ENCODE measurements around the gene EYA2. TPM values are rescaled to one million over a fixed set of nuclear protein-coding genes. Genes with fewer than 3 reads are reported as not detected.

EYA2 gene
- total RNA-seq, 2 experiments from 2014 or later, result not detected

DNA sequence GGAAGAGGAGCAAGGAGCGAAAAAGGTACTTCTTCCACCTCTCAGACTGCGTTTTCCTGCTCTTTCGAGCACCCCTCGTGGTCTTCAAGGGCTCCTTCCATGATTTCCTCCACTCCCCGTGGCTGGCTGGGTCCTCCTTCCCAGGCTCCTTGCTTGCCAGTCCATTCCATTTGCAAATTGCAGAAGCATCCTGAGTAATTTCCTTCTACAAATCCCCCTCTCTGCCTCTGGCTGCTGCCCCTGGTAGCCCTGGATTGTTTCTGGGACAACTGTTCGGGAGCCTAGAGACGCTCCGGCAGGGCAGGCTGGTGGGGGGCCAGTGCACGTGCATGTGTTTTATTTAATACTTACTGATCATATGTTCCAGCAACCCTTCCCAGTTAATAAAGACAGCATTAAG, 288.7 kb downstream of the EYA2 start:
- DNase-seq, result no peak
- Mint-ChIP-seq H3K4me3 (no peak overlapping the region), H3K27me3 (ENCODE audit: low read depth) (peaks cover 3% of the 10 kb centered on the region), H3K36me3 (ENCODE audit: low read depth) (no peaks in the 10 kb centered on the region), H3K9me3 (ENCODE audit: insufficient read depth) (peaks cover 3% of the 10 kb centered on the region), H3K27ac (no peak overlapping the region), H3K4me1 (ENCODE audit: low read depth) (peaks cover 4% of the 10 kb centered on the region)
- POLR2A ChIA-PET, result no interaction called here
- CTCF ChIA-PET, result interaction anchor here (2.5 kb wide), 1 partner anchor 201 kb away, joined by 8 read pairs; no protein-coding TSS in a partner anchor
- no peak for ATAC-seq

DNA sequence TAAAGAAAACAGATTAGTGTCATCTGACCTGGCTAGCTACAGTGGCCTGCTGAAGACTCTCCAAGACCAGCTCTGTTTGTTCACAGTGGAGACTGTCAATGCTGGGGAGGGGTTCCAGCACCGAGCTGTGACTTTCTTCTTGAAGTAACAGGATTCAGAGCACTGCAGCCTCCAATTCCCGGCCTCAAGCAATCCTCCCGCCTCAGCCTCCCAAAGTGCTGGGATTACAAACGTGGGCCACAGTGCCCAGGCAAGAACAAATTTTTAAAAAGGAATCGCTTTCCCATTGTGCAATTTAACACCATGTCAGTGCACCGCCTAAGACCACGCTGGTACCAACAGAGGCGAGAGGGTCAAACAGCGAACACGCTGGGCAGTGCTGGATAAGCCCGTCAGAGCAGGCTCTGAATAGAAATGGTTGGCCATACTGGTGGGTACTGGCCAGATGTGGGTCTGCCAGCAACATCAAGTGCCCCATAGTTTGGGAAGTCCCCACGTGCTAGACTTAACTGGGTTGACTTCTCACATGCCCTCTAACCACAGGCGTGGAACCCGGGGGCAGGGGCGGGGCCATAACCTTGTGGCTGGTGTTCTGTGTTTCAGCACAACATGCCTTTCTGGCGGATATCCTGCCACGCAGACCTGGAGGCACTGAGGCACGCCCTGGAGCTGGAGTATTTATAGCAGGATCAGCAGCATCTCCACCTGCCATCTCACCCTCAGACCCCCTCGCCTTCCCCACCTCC, 293.0 kb downstream of the EYA2 start:
- DNase-seq (no peak), ATAC-seq (no peak)
- ChIA-PET CTCF (interaction anchor here (0.6 to 0.9 kb wide), 3 partner anchors 193 to 197 kb away, joined by 3 read pairs; no protein-coding TSS in a partner anchor), POLR2A (no interaction called here)
- H3K4me1 Mint-ChIP-seq (ENCODE audit: low read depth), result peaks cover 12% of the 10 kb centered on the region
- H3K27me3 Mint-ChIP-seq (ENCODE audit: low read depth), result peaks cover 12% of the 10 kb centered on the region
- H3K4me3 Mint-ChIP-seq, result no peak overlapping the region
- no peaks in the 10 kb centered on the region for H3K9me3 Mint-ChIP-seq (ENCODE audit: insufficient read depth)
- no peak overlapping the region for H3K27ac Mint-ChIP-seq
- no peaks in the 10 kb centered on the region for H3K36me3 Mint-ChIP-seq (ENCODE audit: low read depth)

DNA sequence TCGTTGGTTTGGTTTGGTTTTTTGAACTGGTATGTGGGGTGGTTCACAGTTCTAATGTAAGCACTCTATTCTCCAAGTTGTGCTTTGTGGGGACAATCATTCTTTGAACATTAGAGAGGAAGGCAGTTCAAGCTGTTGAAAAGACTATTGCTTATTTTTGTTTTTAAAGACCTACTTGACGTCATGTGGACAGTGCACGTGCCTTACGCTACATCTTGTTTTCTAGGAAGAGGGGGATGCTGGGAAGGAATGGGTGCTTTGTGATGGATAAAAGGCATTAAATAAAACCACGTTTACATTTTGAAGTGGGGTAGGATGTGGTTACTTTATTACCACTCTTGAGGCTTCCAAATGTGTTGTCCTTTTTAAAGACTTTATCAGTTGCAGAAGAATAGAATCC, 293.9 kb downstream of the EYA2 start:
- no peak for ATAC-seq
- no peak for DNase-seq
- Mint-ChIP-seq H3K4me3 (no peak overlapping the region), H3K27ac (no peak overlapping the region), H3K4me1 (ENCODE audit: low read depth) (peaks cover 12% of the 10 kb centered on the region), H3K36me3 (ENCODE audit: low read depth) (no peaks in the 10 kb centered on the region), H3K27me3 (ENCODE audit: low read depth) (peaks cover 14% of the 10 kb centered on the region), H3K9me3 (ENCODE audit: insufficient read depth) (no peaks in the 10 kb centered on the region)
- ChIA-PET POLR2A (no interaction called here), CTCF (interaction anchor here (1.1 kb wide), 1 partner anchor 194 kb away, joined by 4 read pairs; no protein-coding TSS in a partner anchor)

DNA sequence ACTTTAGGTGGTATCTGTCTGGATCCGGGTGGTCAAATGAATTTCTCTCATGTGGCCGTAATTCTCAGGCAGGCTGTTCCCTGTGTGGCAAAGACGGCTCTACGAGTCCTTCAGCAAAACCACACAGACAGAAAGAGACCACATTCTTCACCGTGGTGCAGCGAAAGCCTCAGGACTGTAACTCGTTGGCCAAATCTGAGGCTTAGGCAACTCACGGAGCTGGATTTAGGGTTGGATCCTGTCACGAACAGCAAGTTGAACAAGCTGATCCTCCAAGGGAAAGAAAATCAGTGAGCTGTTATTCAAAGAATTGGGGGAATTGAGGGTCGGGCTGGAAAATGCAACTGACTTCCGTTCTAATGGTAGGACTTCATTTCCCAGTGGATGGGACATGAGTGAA, 294.4 kb downstream of the EYA2 start:
- ATAC-seq (no peak), DNase-seq (no peak)
- ChIA-PET CTCF (interaction anchor here (1.1 kb wide), 1 partner anchor 194 kb away, joined by 4 read pairs; no protein-coding TSS in a partner anchor), POLR2A (no interaction called here)
- no peak overlapping the region for H3K27ac Mint-ChIP-seq
- H3K4me3 Mint-ChIP-seq, result no peak overlapping the region
- no peaks in the 10 kb centered on the region for H3K9me3 Mint-ChIP-seq (ENCODE audit: insufficient read depth)
- peaks cover 12% of the 10 kb centered on the region for H3K4me1 Mint-ChIP-seq (ENCODE audit: low read depth)
- H3K36me3 Mint-ChIP-seq (ENCODE audit: low read depth), result no peaks in the 10 kb centered on the region
- peaks cover 14% of the 10 kb centered on the region for H3K27me3 Mint-ChIP-seq (ENCODE audit: low read depth)

DNA sequence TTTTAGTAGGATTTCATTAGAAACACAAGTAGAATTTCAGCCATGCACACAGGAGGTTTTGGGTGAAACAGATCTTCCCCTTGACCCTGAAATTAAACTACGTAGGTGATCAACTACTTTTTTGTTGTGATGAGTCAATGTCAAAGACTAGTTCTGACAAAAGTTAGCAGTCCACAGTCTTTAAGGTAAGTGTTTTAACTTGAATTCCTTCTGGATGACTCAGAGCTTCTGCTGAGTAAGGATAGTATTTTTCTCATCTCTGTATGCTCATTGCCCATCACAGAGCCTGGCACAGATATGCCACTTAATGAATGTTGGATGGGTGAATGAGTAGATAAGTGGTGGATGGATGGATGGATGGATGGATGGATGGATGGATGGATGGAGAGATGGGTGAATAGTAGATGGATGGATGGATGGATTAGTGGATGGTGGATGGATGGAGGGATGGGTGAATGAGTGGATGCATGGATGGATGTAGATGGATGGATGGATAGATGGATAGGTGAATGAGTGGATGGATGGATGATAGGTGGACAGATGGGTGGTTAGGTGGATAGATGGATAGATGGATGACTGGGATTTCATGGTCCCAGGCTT, 296.5 kb downstream of the EYA2 start:
- no peaks in the 10 kb centered on the region for H3K36me3 Mint-ChIP-seq (ENCODE audit: low read depth)
- DNase-seq, result no peak
- ATAC-seq, result no peak
- no peak overlapping the region for H3K4me3 Mint-ChIP-seq
- H3K4me1 Mint-ChIP-seq (ENCODE audit: low read depth), result peaks cover 12% of the 10 kb centered on the region
- no peak overlapping the region for H3K27ac Mint-ChIP-seq
- no peaks in the 10 kb centered on the region for H3K9me3 Mint-ChIP-seq (ENCODE audit: insufficient read depth)
- POLR2A ChIA-PET, result no interaction called here
- H3K27me3 Mint-ChIP-seq (ENCODE audit: low read depth), result peaks cover 11% of the 10 kb centered on the region
- CTCF ChIA-PET, result interaction anchor here (1.2 kb wide), 1 partner anchor 193 kb away, joined by 3 read pairs; no protein-coding TSS in a partner anchor

DNA sequence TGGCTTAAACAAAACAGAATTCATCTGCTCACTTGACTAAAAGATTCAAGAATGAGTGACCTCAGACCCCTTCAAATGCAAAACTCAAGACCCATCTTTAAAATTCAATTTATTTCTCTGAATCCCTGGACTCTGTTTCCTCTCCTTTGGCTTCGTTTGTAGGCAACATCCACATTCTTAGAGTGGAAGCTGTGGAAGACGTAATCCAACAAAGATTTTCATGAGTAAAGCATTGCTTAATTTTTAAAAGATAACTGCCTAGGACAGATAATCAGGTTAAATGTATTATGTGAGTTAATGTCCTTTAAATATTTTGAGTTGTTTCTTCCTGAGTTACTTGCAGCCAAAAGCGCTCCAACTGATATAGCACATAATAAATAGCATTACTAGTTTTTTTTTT, 297.3 kb downstream of the EYA2 start:
- no peak for ATAC-seq
- POLR2A ChIA-PET, result no interaction called here
- Mint-ChIP-seq H3K27me3 (ENCODE audit: low read depth) (peaks cover 11% of the 10 kb centered on the region), H3K4me3 (no peak overlapping the region), H3K4me1 (ENCODE audit: low read depth) (peaks cover 19% of the 10 kb centered on the region), H3K36me3 (ENCODE audit: low read depth) (no peaks in the 10 kb centered on the region), H3K9me3 (ENCODE audit: insufficient read depth) (no peaks in the 10 kb centered on the region), H3K27ac (no peak overlapping the region)
- CTCF ChIA-PET, result interaction anchor here (1.2 kb wide), 1 partner anchor 192 kb away, joined by 3 read pairs; no protein-coding TSS in a partner anchor
- DNase-seq, result no peak

DNA sequence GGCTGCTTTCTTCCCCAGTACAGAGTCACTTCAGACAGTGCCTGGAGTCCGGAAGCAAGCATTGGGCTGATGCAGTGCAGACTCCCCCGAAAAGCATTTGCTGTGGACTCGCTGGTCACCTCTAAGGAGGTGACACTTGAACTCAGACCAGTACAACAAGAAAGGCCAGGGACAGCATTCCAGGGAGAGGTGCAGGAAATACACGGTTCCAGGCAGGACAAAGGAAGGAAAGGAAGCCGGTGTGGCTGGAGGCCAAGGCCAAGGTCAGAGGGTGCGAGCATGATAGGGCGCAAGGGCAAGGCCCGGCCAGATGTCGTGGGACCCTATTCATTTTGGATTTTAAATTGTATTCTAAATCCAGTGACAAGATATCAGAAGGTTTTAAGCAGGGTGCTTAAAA, 300.9 kb downstream of the EYA2 start:
- H3K27ac Mint-ChIP-seq, result no peak overlapping the region
- ChIA-PET CTCF (interaction anchor here (1.3 to 3.1 kb wide), 3 partner anchors 10 to 188 kb away, joined by 3 to 33 read pairs (median 15); no protein-coding TSS in a partner anchor), POLR2A (no interaction called here)
- H3K27me3 Mint-ChIP-seq (ENCODE audit: low read depth), result peaks cover 5% of the 10 kb centered on the region
- H3K36me3 Mint-ChIP-seq (ENCODE audit: low read depth), result no peaks in the 10 kb centered on the region
- H3K4me1 Mint-ChIP-seq (ENCODE audit: low read depth), result peaks cover 13% of the 10 kb centered on the region
- DNase-seq, result no peak
- no peak for ATAC-seq
- H3K9me3 Mint-ChIP-seq (ENCODE audit: insufficient read depth), result no peaks in the 10 kb centered on the region
- no peak overlapping the region for H3K4me3 Mint-ChIP-seq

DNA sequence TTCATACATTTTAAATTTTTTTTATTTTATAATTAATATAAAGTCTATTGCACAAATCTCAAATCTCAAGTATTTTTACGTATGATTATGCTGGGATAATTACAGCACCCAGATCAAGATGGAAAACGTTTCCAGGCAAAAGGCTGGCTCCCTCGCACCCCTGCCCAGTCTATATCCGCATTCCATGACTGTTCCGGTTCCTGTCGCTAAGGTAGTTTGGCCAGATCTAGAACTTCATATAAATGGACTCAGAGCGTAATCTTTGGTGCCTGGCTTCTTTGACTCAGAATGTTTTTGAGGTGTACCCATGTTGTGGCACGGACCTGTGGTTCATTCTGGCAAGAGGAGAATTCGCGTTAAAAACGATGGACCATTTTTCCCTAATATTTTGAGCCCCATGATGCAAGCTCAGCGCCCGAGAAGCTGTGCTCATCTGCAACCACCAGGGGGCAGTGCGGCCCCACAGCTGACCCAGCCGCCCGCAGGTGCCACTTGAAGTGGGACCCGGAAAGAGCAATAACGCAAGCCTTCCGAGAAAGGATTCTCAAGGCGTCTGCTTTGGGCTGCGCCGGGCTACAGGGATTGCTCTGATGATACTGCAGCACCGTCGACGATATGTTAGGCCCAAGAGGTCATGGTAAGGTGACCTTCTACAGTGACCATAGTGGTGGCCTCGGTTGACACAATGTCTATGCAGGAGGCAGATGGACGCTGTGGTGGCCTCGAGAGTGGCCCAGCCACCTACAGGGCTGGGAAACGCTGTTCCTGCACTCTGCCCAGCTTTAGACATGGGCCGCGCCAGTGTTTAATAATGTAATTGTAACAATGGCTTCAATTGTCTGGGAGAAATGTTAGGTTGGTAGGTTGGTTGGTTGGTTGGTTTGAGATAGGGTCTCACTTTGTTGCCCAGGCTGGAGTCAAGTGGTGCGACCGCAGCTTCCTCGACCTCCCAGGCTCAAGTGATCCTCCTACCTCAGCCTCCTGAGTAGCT, 301.7 kb downstream of the EYA2 start:
- Mint-ChIP-seq H3K9me3 (ENCODE audit: insufficient read depth) (no peaks in the 10 kb centered on the region), H3K4me3 (no peak overlapping the region), H3K27me3 (ENCODE audit: low read depth) (peaks cover 5% of the 10 kb centered on the region), H3K4me1 (ENCODE audit: low read depth) (peaks cover 13% of the 10 kb centered on the region), H3K27ac (peak overlapping the region; percentile 20), H3K36me3 (ENCODE audit: low read depth) (no peaks in the 10 kb centered on the region)
- ATAC-seq (peak; percentile 84), DNase-seq (peak; percentile 85)
- ChIA-PET POLR2A (interaction anchor here (0.6 kb wide), 1 partner anchor 296 kb away, joined by 3 read pairs; no protein-coding TSS in a partner anchor), CTCF (interaction anchor here (0.6 to 2.1 kb wide), 19 partner anchors 9 to 481 kb away, joined by 3 to 53 read pairs (median 4); partner anchors contain the start of gene ZMYND8)

DNA sequence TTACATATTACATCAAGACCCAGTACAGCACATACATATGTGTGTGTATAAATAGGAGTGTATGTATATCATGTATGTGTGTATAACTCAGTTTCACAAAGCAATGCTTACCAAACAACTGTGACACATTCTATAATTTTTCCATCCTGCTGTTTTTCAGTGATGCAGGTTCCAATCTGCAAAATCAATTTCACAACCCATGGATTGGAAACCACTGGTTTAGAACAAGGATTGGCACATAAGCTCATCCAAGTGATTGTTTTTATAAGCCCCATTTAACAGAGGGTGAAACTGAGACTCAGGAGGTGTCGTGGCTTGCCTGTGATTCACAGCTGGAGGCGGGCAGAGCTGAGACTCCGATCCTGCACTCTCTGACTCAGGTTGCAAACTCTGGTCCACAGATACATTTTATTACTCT, 303.6 kb downstream of the EYA2 start:
- DNase-seq (no peak), ATAC-seq (no peak)
- Mint-ChIP-seq H3K27me3 (ENCODE audit: low read depth) (no peaks in the 10 kb centered on the region), H3K4me3 (no peak overlapping the region), H3K36me3 (ENCODE audit: low read depth) (no peaks in the 10 kb centered on the region), H3K4me1 (ENCODE audit: low read depth) (peaks cover 13% of the 10 kb centered on the region), H3K9me3 (ENCODE audit: insufficient read depth) (no peaks in the 10 kb centered on the region), H3K27ac (no peak overlapping the region)
- POLR2A ChIA-PET, result no interaction called here
- CTCF ChIA-PET, result interaction anchor here (0.8 to 11.5 kb wide), 5 partner anchors 9 to 451 kb away, joined by 3 to 146 read pairs (median 5); no protein-coding TSS in a partner anchor

DNA sequence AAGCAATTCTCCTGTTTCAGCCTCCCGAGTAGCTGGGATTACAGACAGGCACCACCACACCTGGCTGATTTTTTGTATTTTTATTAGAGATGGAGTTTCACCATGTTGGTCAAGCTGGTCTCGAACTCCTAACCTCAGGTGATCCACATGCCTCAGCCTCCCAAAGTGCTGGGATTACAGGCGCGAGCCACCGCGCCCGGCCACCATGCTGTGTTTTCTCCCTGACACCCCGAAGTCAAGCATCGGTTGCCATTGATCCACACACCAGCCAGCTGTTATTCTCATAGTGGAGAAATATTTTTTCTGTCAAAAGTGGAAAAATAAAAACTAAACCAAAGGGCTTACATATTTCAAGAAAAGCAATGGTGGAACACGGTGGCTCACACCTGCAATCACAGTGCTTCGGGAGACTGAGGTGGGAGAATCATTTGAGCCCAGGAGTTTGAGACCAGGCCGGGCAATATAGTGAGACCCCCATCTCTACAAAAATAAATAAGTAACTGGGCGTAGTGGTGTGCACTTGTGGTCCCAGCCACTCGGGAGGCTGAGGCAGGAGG, 304.4 kb downstream of the EYA2 start:
- no peak overlapping the region for H3K27ac Mint-ChIP-seq
- H3K4me3 Mint-ChIP-seq, result no peak overlapping the region
- no peaks in the 10 kb centered on the region for H3K36me3 Mint-ChIP-seq (ENCODE audit: low read depth)
- no peaks in the 10 kb centered on the region for H3K27me3 Mint-ChIP-seq (ENCODE audit: low read depth)
- CTCF ChIA-PET, result interaction anchor here (0.8 to 11.5 kb wide), 5 partner anchors 8 to 450 kb away, joined by 3 to 146 read pairs (median 5); no protein-coding TSS in a partner anchor
- ATAC-seq (no peak), DNase-seq (no peak)
- POLR2A ChIA-PET, result no interaction called here
- H3K9me3 Mint-ChIP-seq (ENCODE audit: insufficient read depth), result no peaks in the 10 kb centered on the region
- peaks cover 13% of the 10 kb centered on the region for H3K4me1 Mint-ChIP-seq (ENCODE audit: low read depth)

DNA sequence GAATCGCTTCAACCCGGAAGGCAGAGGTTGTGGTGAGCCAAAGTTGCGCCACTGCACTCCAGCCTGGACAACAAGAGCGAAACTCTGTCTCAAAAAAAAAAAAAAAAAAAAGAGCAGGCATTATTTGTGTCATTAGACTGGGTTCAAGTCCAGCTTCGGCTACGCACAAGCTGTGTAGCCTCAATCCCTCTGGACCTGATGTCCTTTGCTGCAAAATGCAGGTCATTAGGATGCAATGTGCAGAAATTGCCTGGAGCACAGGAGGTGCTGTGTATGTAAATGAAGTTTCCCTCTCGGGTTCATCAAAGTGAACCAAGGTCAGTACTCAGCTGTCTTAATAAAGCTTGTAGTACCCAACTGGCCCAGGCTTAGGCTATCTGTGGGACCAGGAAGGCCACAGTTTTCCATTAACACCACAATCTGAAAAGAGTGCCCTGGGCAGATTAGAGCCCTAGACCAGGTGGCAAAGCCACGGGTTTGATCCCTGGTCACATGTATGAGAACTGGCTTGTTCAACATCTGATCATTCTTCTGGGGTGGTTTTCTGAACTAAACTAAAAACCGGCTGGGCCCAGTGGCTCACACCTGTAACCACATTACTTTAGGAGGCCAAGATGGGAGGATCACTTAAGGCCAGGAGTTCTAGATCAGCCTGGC, 306.6 kb downstream of the EYA2 start:
- DNase-seq, result no peak
- Mint-ChIP-seq H3K4me1 (ENCODE audit: low read depth) (peaks cover 18% of the 10 kb centered on the region), H3K4me3 (no peak overlapping the region), H3K27me3 (ENCODE audit: low read depth) (no peaks in the 10 kb centered on the region), H3K36me3 (ENCODE audit: low read depth) (no peaks in the 10 kb centered on the region), H3K9me3 (ENCODE audit: insufficient read depth) (no peaks in the 10 kb centered on the region), H3K27ac (no peak overlapping the region)
- CTCF ChIA-PET, result interaction anchor here (1.0 to 11.5 kb wide), 2 partner anchors 183 to 420 kb away, joined by 3 to 146 read pairs; no protein-coding TSS in a partner anchor
- POLR2A ChIA-PET, result no interaction called here
- no peak for ATAC-seq

Measured in activated CD8-positive, alpha-beta T cell treated with anti-CD3 and anti-CD28 coated beads, Interleukin-2, amount 10 ng/mL, durations not matched to agents 7 days and 5 days (primary cell).